HCT116 (cell line): Measurements from ENCODE around the gene SIAH2. TPM values are rescaled to one million over a fixed set of nuclear protein-coding genes. Genes with fewer than 3 reads are reported as not detected.

ENCODE experiments used
- ATAC-seq: fragments of 200-7000 bp; cut with Tn5 transposase; 2 replicates; pipeline ENCODE4 v1.9.1; 2020; ENCODE audit warnings: mild to moderate bottlenecking, moderate library complexity
- BruUV-seq: library from RNA; stranded (reverse); fragments of 400-500 nt; replicated peaks from 2 replicates; lab custom pipeline; 2021; lab: Mats Ljungman, UMichigan
- CTCF ChIA-PET: fragments of 300-600 bp; sonication (Branson Sonifier 250); formaldehyde crosslinking; loops from one replicate; lab custom pipeline; 2021; ENCODE audit warnings: antibody characterized with exemption; lab: Charles Lee
- POLR2A ChIA-PET: fragments of 300-600, 350-600 bp; sonication (Branson Sonifier 250); formaldehyde crosslinking; loops from one replicate; lab custom pipeline; 2021; ENCODE audit warnings: antibody characterized with exemption; lab: Charles Lee
- RAD21 ChIA-PET, 2 experiments: fragments of 300-600 bp; sonication (Branson Sonifier 250); formaldehyde crosslinking; loops; one replicate each; lab custom pipeline; 2023; ENCODE audit warnings: low total read pairs in 2 of 2; ENCODE audit not compliant: uncharacterized antibody in 2 of 2, unreplicated experiment in 2 of 2, low non-redundant PET in 1 of 2; lab: Charles Lee
- DNase-seq: peaks from one replicate; pipeline ENCODE4 v3.0.0-alpha.2; 2010; ENCODE audit warnings: low read depth, low spot score
- H2AFZ ChIP-seq: fragments of 200-600 bp; shearing (Covaris generic), sonication (generic); 2 replicates; pipeline ENCODE4 v1.6.1; 2017; ENCODE audit warnings: low read depth, mixed run types, mixed read lengths, antibody characterized with exemption, low read length; ENCODE audit not compliant: poor library complexity, severe bottlenecking
- H3K27ac ChIP-seq: 2 replicates; pipeline ENCODE4 v1.5.1; 2012; ENCODE audit warnings: low read depth, low read length
- H3K27me3 ChIP-seq: fragments of 200-600 bp; sonication (generic); 2 replicates; pipeline ENCODE4 v1.6.1; 2016; ENCODE audit warnings: mixed run types, low read length, mixed read lengths; ENCODE audit not compliant: insufficient read depth
- H3K36me3 ChIP-seq, 2 experiments: fragments of 200-500 bp in 1 of 2; fragments of 200-600 bp in 1 of 2; sonication (Bioruptor generic) in 1 of 2; sonication (generic) in 1 of 2; 2 replicates each; pipeline versions ENCODE4 v1.5.1 to v1.6.1; 2014 to 2016; ENCODE audit warnings: low read length in 2 of 2, inconsistent platforms in 1 of 2, mixed read lengths in 1 of 2, mixed run types in 1 of 2; ENCODE audit not compliant: insufficient read depth in 2 of 2, control insufficient read depth in 1 of 2
- H3K4me1 ChIP-seq, 2 experiments: fragments of 200-600 bp in 1 of 2; sonication (generic) in 1 of 2; 2 replicates each; pipeline versions ENCODE4 v1.5.1 to v1.6.1; 2012 to 2017; ENCODE audit warnings: low read length in 2 of 2, inconsistent platforms in 1 of 2, mild to moderate bottlenecking in 1 of 2, mixed read lengths in 1 of 2, mixed run types in 1 of 2, moderate library complexity in 1 of 2; ENCODE audit not compliant: insufficient read depth in 2 of 2, control insufficient read depth in 1 of 2
- H3K4me2 ChIP-seq: fragments of 200-600 bp; sonication (generic); 2 replicates; pipeline ENCODE4 v1.6.1; 2017; ENCODE audit warnings: mixed run types, low read length, mixed read lengths
- H3K4me3 ChIP-seq, 2 experiments: fragments of 200-600 bp in 1 of 2; sonication (generic) in 1 of 2; replicated peaks in 1 of 2; 2 replicates each; pipeline ENCODE4 v1.5.1; 2011 to 2016; ENCODE audit warnings: low read length in 2 of 2, control low read depth in 1 of 2, low read depth in 1 of 2, mild to moderate bottlenecking in 1 of 2, mixed read lengths in 1 of 2, mixed run types in 1 of 2
- H3K79me2 ChIP-seq: fragments of 200-600 bp; sonication (generic); 2 replicates; pipeline ENCODE4 v1.6.1; 2017; ENCODE audit warnings: mild to moderate bottlenecking, mixed run types, low read length, moderate library complexity, mixed read lengths; ENCODE audit not compliant: insufficient read depth
- H3K9ac ChIP-seq: fragments of 200-600 bp; sonication (generic); 2 replicates; pipeline ENCODE4 v1.6.1; 2016; ENCODE audit warnings: low read length, mixed read lengths
- H3K9me2 ChIP-seq: fragments of 200-600 bp; sonication (generic), shearing (Covaris generic); 2 replicates; pipeline ENCODE4 v1.6.1; 2017; ENCODE audit warnings: mixed run types, mild to moderate bottlenecking, moderate library complexity; ENCODE audit not compliant: insufficient read depth
- H3K9me3 ChIP-seq, 2 experiments: fragments of 200-500 bp in 1 of 2; fragments of 200-600 bp in 1 of 2; sonication (Bioruptor generic) in 1 of 2; sonication (generic) in 1 of 2; 2 replicates each; pipeline ENCODE4 v1.6.1; 2014 to 2017; ENCODE audit warnings: low read length in 2 of 2, mixed read lengths in 2 of 2, inconsistent platforms in 1 of 2, low read depth in 1 of 2, mild to moderate bottlenecking in 1 of 2, mixed run types in 1 of 2, moderate library complexity in 1 of 2; ENCODE audit not compliant: control insufficient read depth in 1 of 2, insufficient read depth in 1 of 2
- H4K20me1 ChIP-seq: fragments of 200-600 bp; sonication (generic), shearing (Covaris generic); 2 replicates; pipeline ENCODE4 v1.6.1; 2017; ENCODE audit warnings: mixed run types, mild to moderate bottlenecking, moderate library complexity; ENCODE audit not compliant: insufficient read depth
- CTCF ChIP-seq, 3 experiments: fragments of 200-600 bp in 1 of 3; sonication (generic) in 1 of 3; IDR thresholded peaks in 2 of 3; conservative IDR thresholded peaks in 1 of 3; 2 replicates each; pipeline ENCODE4 v1.5.1; 2012 to 2017; ENCODE audit warnings: low read depth in 2 of 3, low read length in 2 of 3, antibody characterized with exemption in 1 of 3, borderline replicate concordance in 1 of 3, control low read depth in 1 of 3, mild to moderate bottlenecking in 1 of 3, mixed read lengths in 1 of 3, mixed run types in 1 of 3, moderate library complexity in 1 of 3; ENCODE audit not compliant: insufficient read depth in 1 of 3
- EZH2phosphoT487 ChIP-seq: fragments of 200-600 bp; IDR thresholded peaks from 2 replicates; pipeline ENCODE4 v1.6.1; 2018; ENCODE audit warnings: antibody characterized with exemption, borderline replicate concordance
- RAD21 ChIP-seq: IDR thresholded peaks from 2 replicates; pipeline ENCODE4 v1.6.1; 2012; ENCODE audit warnings: low read depth, mild to moderate bottlenecking
- SRF ChIP-seq: IDR thresholded peaks from 2 replicates; pipeline ENCODE4 v1.6.1; 2012; ENCODE audit warnings: low read depth
- ZNF274 ChIP-seq: fragments of 200-500 bp; sonication (Bioruptor generic); IDR thresholded peaks from 2 replicates; pipeline ENCODE4 v1.6.1; 2014; ENCODE audit warnings: mild to moderate bottlenecking, low read depth, low read length, inconsistent platforms
- intact Hi-C: fragments of 100-400 bp; cut with micrococcal nuclease; formaldehyde crosslinking; loops from 2 replicates; pipeline ENCODE4 v1.10.0; 2022
- total RNA-seq: library from RNA; stranded (reverse); gene quantifications from one replicate; pipeline ENCODE4 v1.2.1, GENCODE V29; 2021; ENCODE audit not compliant: unreplicated experiment
- TF ChIP-seq, protein P1 (sequence below): IDR thresholded peaks from 2 replicates; pipeline ENCODE4 v1.6.1; 2012

SIAH2 gene
- total RNA-seq, 1 experiment from 2014 or later = 39.9 TPM

DNA sequence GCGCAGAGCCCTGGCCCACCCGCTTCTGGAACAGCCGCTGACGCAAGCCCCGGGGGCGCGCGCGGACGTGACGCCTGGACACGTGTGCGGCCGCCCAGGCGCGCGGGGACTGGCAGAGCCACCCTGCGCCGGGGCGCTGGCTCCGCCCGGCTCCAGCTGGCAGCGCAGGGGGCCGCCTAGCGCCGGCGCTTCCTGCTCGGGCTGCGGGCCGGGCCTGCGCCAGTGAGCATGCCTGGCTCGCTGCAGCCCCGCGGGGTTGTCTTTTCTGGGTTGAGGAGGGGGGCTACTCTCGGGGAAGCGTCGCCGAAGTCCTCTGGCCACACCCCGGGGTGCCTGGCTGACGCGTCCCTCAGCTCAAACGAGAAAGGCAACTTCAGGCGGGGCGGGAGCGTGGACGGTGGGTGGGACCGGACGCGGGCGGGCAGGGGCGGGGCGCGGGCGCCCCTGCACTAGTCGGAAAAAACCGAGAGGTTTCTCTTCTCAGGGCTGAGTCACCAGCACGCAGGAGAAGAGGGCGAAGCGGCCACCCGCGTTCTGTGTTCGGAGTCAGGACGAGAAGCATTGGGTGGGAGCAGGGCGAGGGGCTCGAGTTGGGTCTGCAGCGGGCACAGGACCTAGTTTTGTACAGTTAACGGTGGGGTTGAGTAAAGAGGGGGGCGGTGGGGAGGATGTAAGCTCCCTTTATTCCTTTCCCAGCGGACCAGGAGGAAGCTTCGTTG lies at the start of gene SIAH2 (continued):
- no peak for TF ChIP-seq CTCF (IDR thresholded peaks at IDR 0.05 in 2 of 3, conservative IDR thresholded peaks at IDR 0.05 in 1 of 3; ENCODE audit: borderline replicate concordance in 1 of 3, insufficient read depth in 1 of 3, low read depth in 2 of 3, low read length in 2 of 3)
- no peak for TF ChIP-seq EZH2phosphoT487
- no peak for TF ChIP-seq ZNF274
- no peak for TF ChIP-seq RAD21
- TF ChIP-seq, protein P1, sequence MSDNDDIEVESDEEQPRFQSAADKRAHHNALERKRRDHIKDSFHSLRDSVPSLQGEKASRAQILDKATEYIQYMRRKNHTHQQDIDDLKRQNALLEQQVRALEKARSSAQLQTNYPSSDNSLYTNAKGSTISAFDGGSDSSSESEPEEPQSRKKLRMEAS = peak; percentile 91
- no peak for TF ChIP-seq SRF
- TF ChIP-seq, all 23 proteins: peak for 12

- Histone ChIP-seq H3K79me2 (no peaks in the 10 kb centered on the region), H3K27me3 (no peaks in the 10 kb centered on the region), H3K9me3 (no peaks in the 10 kb centered on the region), H3K4me1 (no peaks in the 10 kb centered on the region), H2AFZ (no peak overlapping the region), H3K4me2 (no peak overlapping the region), H4K20me1 (no peaks in the 10 kb centered on the region), H3K4me3 (no peak overlapping the region), H3K36me3 (no peaks in the 10 kb centered on the region), H3K9ac (no peak overlapping the region), H3K9me2 (no peaks in the 10 kb centered on the region), H3K27ac (no peak overlapping the region)
- TF ChIP-seq, protein P1 = no peak
- RAD21 ChIA-PET = no interaction called here
- ATAC-seq (no peak), DNase-seq (no peak)
- intact Hi-C loops = no loop called here
- POLR2A ChIA-PET = no interaction called here
- CTCF ChIA-PET = no interaction called here
- BruUV-seq = no TSS peak
Observed at GRCh38 chr3:150811984-150812383, 49.0 kb upstream of the SIAH2 start.
